B cell (primary cell): ENCODE data around the gene HHLA2.

ENCODE experiments used
- EZH2 ChIP-seq: IDR thresholded peaks from 2 replicates; pipeline ENCODE4 v1.6.1; 2012; ENCODE audit warnings: borderline replicate concordance, low read depth, mild to moderate bottlenecking, moderate library complexity, low read length; ENCODE audit not compliant: insufficient read depth, poor library complexity, severe bottlenecking
- TF ChIP-seq, protein P1 (sequence below): fragments of 200-600 bp; IDR thresholded peaks from one replicate; pipeline ENCODE4 v1.8.0; 2022; ENCODE audit warnings: antibody characterized with exemption, mild to moderate bottlenecking

DNA sequence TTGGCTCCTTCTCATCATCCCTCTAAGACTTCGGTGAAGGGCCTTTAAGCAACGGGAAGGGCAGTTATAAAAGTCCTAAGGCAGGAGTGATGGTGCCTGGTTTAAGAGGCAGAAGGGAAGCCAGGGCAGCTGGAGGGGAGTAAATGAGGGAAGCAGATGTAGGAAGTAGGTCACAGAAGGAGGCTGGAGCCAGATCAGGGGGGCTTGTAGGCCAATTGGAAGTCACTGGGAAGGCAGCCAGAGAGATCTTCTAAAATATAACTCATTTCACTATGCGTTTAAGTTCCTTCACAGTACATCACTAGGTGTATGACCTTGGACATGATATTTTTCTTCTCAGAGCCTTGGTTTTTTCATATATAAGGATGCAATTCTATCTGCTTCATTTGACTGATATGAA lies 119.3 kb downstream of the HHLA2 start:
- TF ChIP-seq, protein P1, sequence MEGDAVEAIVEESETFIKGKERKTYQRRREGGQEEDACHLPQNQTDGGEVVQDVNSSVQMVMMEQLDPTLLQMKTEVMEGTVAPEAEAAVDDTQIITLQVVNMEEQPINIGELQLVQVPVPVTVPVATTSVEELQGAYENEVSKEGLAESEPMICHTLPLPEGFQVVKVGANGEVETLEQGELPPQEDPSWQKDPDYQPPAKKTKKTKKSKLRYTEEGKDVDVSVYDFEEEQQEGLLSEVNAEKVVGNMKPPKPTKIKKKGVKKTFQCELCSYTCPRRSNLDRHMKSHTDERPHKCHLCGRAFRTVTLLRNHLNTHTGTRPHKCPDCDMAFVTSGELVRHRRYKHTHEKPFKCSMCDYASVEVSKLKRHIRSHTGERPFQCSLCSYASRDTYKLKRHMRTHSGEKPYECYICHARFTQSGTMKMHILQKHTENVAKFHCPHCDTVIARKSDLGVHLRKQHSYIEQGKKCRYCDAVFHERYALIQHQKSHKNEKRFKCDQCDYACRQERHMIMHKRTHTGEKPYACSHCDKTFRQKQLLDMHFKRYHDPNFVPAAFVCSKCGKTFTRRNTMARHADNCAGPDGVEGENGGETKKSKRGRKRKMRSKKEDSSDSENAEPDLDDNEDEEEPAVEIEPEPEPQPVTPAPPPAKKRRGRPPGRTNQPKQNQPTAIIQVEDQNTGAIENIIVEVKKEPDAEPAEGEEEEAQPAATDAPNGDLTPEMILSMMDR = no peak
- no peak for TF ChIP-seq EZH2
